Neural progenitor cell (in vitro differentiated cells): Measurements from ENCODE around the gene NUBP2. TPM values are rescaled to one million over a fixed set of nuclear protein-coding genes. Genes with fewer than 3 reads are reported as not detected.

Source experiments
- DNase-seq: peaks from one replicate; pipeline ENCODE4 v3.0.0-alpha.2; 2016; ENCODE audit warnings: low spot score
- H2AFZ ChIP-seq: fragments of 200-600 bp; sonication (generic); replicated peaks from 2 replicates; pipeline ENCODE4 v1.6.1; 2016; ENCODE audit warnings: antibody characterized with exemption
- H3F3A ChIP-seq: fragments of 200-600 bp; sonication (generic); 2 replicates; pipeline ENCODE4 v1.6.1; 2016; ENCODE audit warnings: antibody characterized with exemption, low read depth
- H3K27ac ChIP-seq: fragments of 200-600 bp; sonication (generic); 2 replicates; pipeline ENCODE4 v1.5.1; 2016; ENCODE audit warnings: mild to moderate bottlenecking
- H3K27me3 ChIP-seq: fragments of 200-600 bp; sonication (generic); 2 replicates; pipeline ENCODE4 v1.6.1; 2016; ENCODE audit warnings: mild to moderate bottlenecking, moderate library complexity
- H3K36me3 ChIP-seq: fragments of 200-600 bp; sonication (generic); 2 replicates; pipeline ENCODE4 v1.5.1; 2016
- H3K4me1 ChIP-seq: fragments of 200-600 bp; sonication (generic); 2 replicates; pipeline ENCODE4 v1.6.1; 2016; ENCODE audit warnings: mixed run types
- H3K4me2 ChIP-seq: fragments of 200-600 bp; sonication (generic); 2 replicates; pipeline ENCODE4 v1.6.1; 2016
- H3K4me3 ChIP-seq: fragments of 200-600 bp; sonication (generic); 2 replicates; pipeline ENCODE4 v1.5.1; 2016
- H3K79me2 ChIP-seq: fragments of 200-600 bp; sonication (generic); 2 replicates; pipeline ENCODE4 v1.6.1; 2016; ENCODE audit warnings: low read depth
- H3K9ac ChIP-seq: fragments of 200-600 bp; sonication (generic); 2 replicates; pipeline ENCODE4 v1.6.1; 2016
- H3K9me3 ChIP-seq: fragments of 200-600 bp; sonication (generic); 2 replicates; pipeline ENCODE4 v1.5.1; 2016; ENCODE audit warnings: low read depth
- H4K20me1 ChIP-seq: fragments of 200-600 bp; sonication (generic); 2 replicates; pipeline ENCODE4 v1.6.1; 2016; ENCODE audit warnings: low read depth
- H3K27ac Mint-ChIP-seq: 3 replicates; pipeline ENCODE4 v1.8.0; 2021; ENCODE audit warnings: mixed read lengths
- H3K27me3 Mint-ChIP-seq: 2 replicates; pipeline ENCODE4 v1.8.0; 2022; ENCODE audit warnings: low read depth, mild to moderate bottlenecking, inconsistent platforms, moderate library complexity, mixed read lengths; ENCODE audit not compliant: insufficient read depth
- H3K36me3 Mint-ChIP-seq: 3 replicates; pipeline ENCODE4 v1.8.0; 2021; ENCODE audit warnings: mixed read lengths
- H3K4me1 Mint-ChIP-seq: 3 replicates; pipeline ENCODE4 v1.8.0; 2021; ENCODE audit warnings: mixed read lengths
- H3K4me3 Mint-ChIP-seq: 3 replicates; pipeline ENCODE4 v1.8.0; 2021; ENCODE audit warnings: mild to moderate bottlenecking, moderate library complexity, mixed read lengths
- H3K9me3 Mint-ChIP-seq: 3 replicates; pipeline ENCODE4 v1.8.0; 2020; ENCODE audit warnings: mixed read lengths
- CTCF ChIP-seq: fragments of 200-600 bp; sonication (generic); IDR thresholded peaks from 2 replicates; pipeline ENCODE4 v1.5.1; 2017; ENCODE audit warnings: antibody characterized with exemption, mild to moderate bottlenecking
- EZH2 ChIP-seq: fragments of 200-600 bp; sonication (generic); IDR thresholded peaks from 2 replicates; pipeline ENCODE4 v1.6.1; 2017; ENCODE audit warnings: antibody characterized with exemption, mild to moderate bottlenecking, moderate library complexity
- EZH2phosphoT487 ChIP-seq: fragments of 200-600 bp; sonication (generic); IDR thresholded peaks from 2 replicates; pipeline ENCODE4 v1.6.1; 2017; ENCODE audit warnings: antibody characterized with exemption
- total RNA-seq: library from RNA; depleted of rRNA; stranded (reverse); fragments of >200 nt; gene quantifications from 2 replicates; pipeline ENCODE4 v1.2.3, GENCODE V29; 2015; ENCODE audit warnings: low replicate concordance

The NUBP2 gene
- total RNA-seq, 1 donor from 2014 or later, result 22.8 TPM

DNA sequence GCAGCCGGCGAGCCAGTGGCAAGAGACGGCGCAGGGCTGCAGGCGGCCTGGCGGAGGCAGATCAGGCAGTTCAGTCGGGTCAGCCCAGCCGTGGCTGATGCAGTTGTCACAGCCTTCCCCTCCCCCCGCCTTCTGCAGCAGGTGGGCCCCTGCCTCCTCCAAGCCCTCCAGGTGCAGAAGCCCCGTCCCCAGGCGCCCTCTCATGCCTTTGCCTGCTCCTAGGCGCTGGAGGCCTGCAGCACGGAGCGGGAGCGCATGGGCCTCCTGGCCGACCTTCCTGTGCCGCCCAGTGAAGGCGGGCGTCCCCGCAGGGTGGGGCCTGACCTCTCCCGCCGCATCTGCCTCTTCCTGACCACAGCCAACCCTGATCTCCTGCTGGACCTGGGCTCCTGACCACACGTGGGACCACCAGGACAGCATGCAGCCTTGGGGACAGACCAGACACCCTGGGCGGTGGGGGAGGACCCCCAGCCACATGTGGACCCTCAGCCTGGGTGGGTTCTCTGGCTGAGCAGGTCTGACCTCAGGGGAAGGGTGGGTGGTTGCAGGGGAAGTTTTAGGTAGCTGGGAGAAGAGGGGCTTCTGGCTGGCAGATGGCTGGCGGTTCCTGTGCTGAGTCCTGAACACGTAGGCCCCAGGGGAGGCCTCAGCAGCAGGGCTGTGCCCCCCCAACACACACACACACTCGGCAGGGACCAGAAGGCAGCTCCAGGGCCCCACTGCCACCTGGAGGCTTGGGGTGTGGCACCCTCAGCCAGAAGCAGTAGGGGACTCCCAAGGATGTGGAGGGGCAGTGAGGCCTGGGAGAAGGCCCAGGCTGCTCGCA, 6.7 kb upstream of the NUBP2 start:
- Histone ChIP-seq H4K20me1 (peaks cover 37% of the 10 kb centered on the region), H3K79me2 (peaks cover 30% of the 10 kb centered on the region), H2AFZ (no peak overlapping the region), H3K27me3 (no peaks in the 10 kb centered on the region), H3K4me2 (no peak overlapping the region), H3K4me1 (peaks cover 6% of the 10 kb centered on the region), H3K9ac (no peak overlapping the region), H3F3A (peaks cover 6% of the 10 kb centered on the region), H3K36me3 (no peaks in the 10 kb centered on the region), H3K4me3 (no peak overlapping the region), H3K9me3 (no peaks in the 10 kb centered on the region), H3K27ac (no peak overlapping the region)
- no peak overlapping the region for H3K27ac Mint-ChIP-seq
- H3K4me1 Mint-ChIP-seq, result peaks cover 10% of the 10 kb centered on the region
- TF ChIP-seq EZH2 (no peak), EZH2phosphoT487 (no peak)
- DNase-seq, result no peak
- H3K9me3 Mint-ChIP-seq, result no peaks in the 10 kb centered on the region
- H3K36me3 Mint-ChIP-seq, result peaks cover 3% of the 10 kb centered on the region
- H3K4me3 Mint-ChIP-seq, result peak overlapping the region; percentile 50
- H3K27me3 Mint-ChIP-seq, result peaks cover 5% of the 10 kb centered on the region

GRCh38 chr16:1776672-1776955, 6.1 kb upstream of the NUBP2 start:
- Histone ChIP-seq H4K20me1 (peaks cover 42% of the 10 kb centered on the region), H3K27me3 (no peaks in the 10 kb centered on the region), H3K9me3 (no peaks in the 10 kb centered on the region), H3K27ac (no peak overlapping the region), H3K4me2 (no peak overlapping the region), H3K4me1 (peaks cover 11% of the 10 kb centered on the region), H3K36me3 (no peaks in the 10 kb centered on the region), H3K9ac (no peak overlapping the region), H3K4me3 (no peak overlapping the region), H3F3A (peaks cover 11% of the 10 kb centered on the region), H3K79me2 (peaks cover 35% of the 10 kb centered on the region), H2AFZ (no peak overlapping the region)
- DNase-seq, result no peak
- no peak for TF ChIP-seq CTCF
- TF ChIP-seq EZH2phosphoT487, result no peak
- TF ChIP-seq EZH2, result no peak
- Mint-ChIP-seq H3K4me1 (peaks cover 16% of the 10 kb centered on the region), H3K36me3 (peaks cover 3% of the 10 kb centered on the region), H3K4me3 (no peak overlapping the region), H3K27me3 (peaks cover 7% of the 10 kb centered on the region), H3K9me3 (no peaks in the 10 kb centered on the region), H3K27ac (no peak overlapping the region)

DNA sequence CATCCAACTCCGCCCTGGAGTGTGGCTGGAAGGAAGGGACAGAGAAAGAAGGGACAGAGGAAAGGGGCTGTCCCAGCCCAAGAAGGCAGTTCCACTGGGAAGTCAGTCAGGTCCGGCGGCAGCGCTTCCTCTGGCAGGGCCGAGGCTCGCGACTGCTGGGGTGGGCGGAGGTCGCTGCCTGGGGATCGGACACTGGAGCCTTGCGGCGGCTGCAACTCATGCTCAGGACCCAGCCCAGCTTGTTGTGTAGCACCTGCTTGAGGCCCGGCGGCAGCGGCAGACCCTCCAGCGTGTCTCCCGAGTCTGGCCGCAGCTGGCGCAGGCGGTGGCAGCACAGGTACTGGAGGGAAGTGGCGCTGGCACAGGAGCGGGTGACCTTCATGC, 5.8 kb upstream of the NUBP2 start:
- Mint-ChIP-seq H3K4me3 (no peak overlapping the region), H3K4me1 (peaks cover 15% of the 10 kb centered on the region), H3K36me3 (peaks cover 3% of the 10 kb centered on the region), H3K27me3 (peaks cover 7% of the 10 kb centered on the region), H3K9me3 (no peaks in the 10 kb centered on the region), H3K27ac (no peak overlapping the region)
- TF ChIP-seq CTCF (no peak), EZH2 (no peak), EZH2phosphoT487 (no peak)
- H2AFZ ChIP-seq, result no peak overlapping the region
- peaks cover 11% of the 10 kb centered on the region for H3F3A ChIP-seq
- peaks cover 11% of the 10 kb centered on the region for H3K4me1 ChIP-seq
- no peaks in the 10 kb centered on the region for H3K36me3 ChIP-seq
- H3K4me2 ChIP-seq, result no peak overlapping the region
- H4K20me1 ChIP-seq, result peaks cover 44% of the 10 kb centered on the region
- H3K9me3 ChIP-seq, result no peaks in the 10 kb centered on the region
- peaks cover 37% of the 10 kb centered on the region for H3K79me2 ChIP-seq
- DNase-seq, result no peak
- no peak overlapping the region for H3K4me3 ChIP-seq
- H3K27ac ChIP-seq, result no peak overlapping the region
- no peaks in the 10 kb centered on the region for H3K27me3 ChIP-seq
- no peak overlapping the region for H3K9ac ChIP-seq
